Endothelial cell of umbilical vein (primary cell): ENCODE measurements around the gene ZBTB17. TPM values are rescaled to one million over a fixed set of nuclear protein-coding genes. Genes with fewer than 3 reads are reported as not detected.

Experiments
- BruUV-seq: library from RNA; stranded (reverse); fragments of 400-500 nt; replicated peaks from 2 replicates; lab custom pipeline; 2021; lab: Mats Ljungman, UMichigan
- CTCF ChIA-PET: fragments of 300-600, 350-600 bp; sonication (Branson Sonifier 250); formaldehyde crosslinking; loops from one replicate; lab custom pipeline; 2021; ENCODE audit warnings: antibody characterized with exemption, inconsistent platforms; lab: Charles Lee
- POLR2A ChIA-PET: fragments of 300-600, 350-600 bp; sonication (Branson Sonifier 250); formaldehyde crosslinking; loops from one replicate; lab custom pipeline; 2021; ENCODE audit warnings: antibody characterized with exemption, inconsistent platforms; lab: Charles Lee
- DNase-seq: peaks from one replicate; pipeline ENCODE4 v3.0.0-alpha.2; 2011; ENCODE audit warnings: low read depth, low spot score
- FAIRE-seq: peaks from 2 replicates; lab custom pipeline; 2011; peaks lifted over from hg19 to GRCh38; lab: Jason Lieb, UNC
- H2AFZ ChIP-seq: 2 replicates; pipeline ENCODE4 v1.6.0; 2012; ENCODE audit warnings: low read depth, low read length, control low read depth, inconsistent platforms
- H3K27ac ChIP-seq: 2 replicates; pipeline ENCODE4 v1.5.1; 2011; ENCODE audit warnings: low read depth, mild to moderate bottlenecking, control low read depth, low read length, moderate library complexity; ENCODE audit not compliant: insufficient read depth
- H3K27me3 ChIP-seq, 2 experiments: 2 replicates each; pipeline versions ENCODE4 v1.6.0 to v1.6.1; 2011; ENCODE audit warnings: low read length in 2 of 2, mixed read lengths in 1 of 2; ENCODE audit not compliant: control insufficient read depth in 2 of 2, insufficient read depth in 2 of 2
- H3K36me3 ChIP-seq, 2 experiments: 2 replicates in 1 of 2; 3 replicates in 1 of 2; pipeline ENCODE4 v1.5.1; 2011; ENCODE audit warnings: low read length in 2 of 2, mild to moderate bottlenecking in 1 of 2, moderate library complexity in 1 of 2; ENCODE audit not compliant: control insufficient read depth in 2 of 2, insufficient read depth in 2 of 2; ENCODE audit errors: extremely low read depth in 1 of 2
- H3K4me1 ChIP-seq: 3 replicates; pipeline ENCODE4 v1.5.1; 2011; ENCODE audit warnings: mild to moderate bottlenecking, low read length; ENCODE audit not compliant: control insufficient read depth, insufficient read depth; ENCODE audit errors: extremely low read depth
- H3K4me2 ChIP-seq: 2 replicates; pipeline ENCODE4 v1.6.1; 2011; ENCODE audit warnings: low read length, control low read depth, mixed read lengths; ENCODE audit not compliant: insufficient read depth
- H3K4me3 ChIP-seq, 3 experiments: fragments of 200-600 bp in 1 of 3; sonication (generic), shearing (Covaris generic) in 1 of 3; replicated peaks in 1 of 3; 2 replicates each; pipeline ENCODE4 v1.5.1; 2011 to 2016; ENCODE audit warnings: control low read depth in 3 of 3, low read length in 3 of 3, mild to moderate bottlenecking in 2 of 3, inconsistent platforms in 1 of 3, low read depth in 1 of 3, moderate library complexity in 1 of 3; ENCODE audit not compliant: insufficient read depth in 1 of 3
- H3K79me2 ChIP-seq: 2 replicates; pipeline ENCODE4 v1.6.0; 2012; ENCODE audit warnings: low read length, inconsistent platforms; ENCODE audit not compliant: control insufficient read depth, insufficient read depth
- H3K9ac ChIP-seq: replicated peaks from 2 replicates; pipeline ENCODE3; 2011; ENCODE audit warnings: low read length, control low read depth; ENCODE audit not compliant: insufficient read depth; ENCODE audit errors: extremely low read depth
- H3K9me1 ChIP-seq: replicated peaks from 3 replicates; pipeline ENCODE4 v1.6.0; 2011; ENCODE audit warnings: mild to moderate bottlenecking, low read length; ENCODE audit not compliant: control insufficient read depth, insufficient read depth; ENCODE audit errors: extremely low read depth
- H3K9me3 ChIP-seq: replicated peaks from 2 replicates; pipeline ENCODE4 v1.5.1; 2012; ENCODE audit warnings: low read length, inconsistent platforms; ENCODE audit not compliant: control insufficient read depth, insufficient read depth
- H4K20me1 ChIP-seq: replicated peaks from 2 replicates; pipeline ENCODE3; 2011; ENCODE audit warnings: mild to moderate bottlenecking, low read length; ENCODE audit not compliant: control insufficient read depth, insufficient read depth; ENCODE audit errors: extremely low read depth
- CTCF ChIP-seq, 2 donors: IDR thresholded peaks; 1 replicate in 1 of 2; 2 replicates in 1 of 2; pipeline ENCODE4 v1.5.1; 2011; ENCODE audit warnings: low read length in 2 of 2, mild to moderate bottlenecking in 2 of 2, moderate library complexity in 2 of 2, control low read depth in 1 of 2, inconsistent platforms in 1 of 2, low read depth in 1 of 2; ENCODE audit not compliant: insufficient read depth in 1 of 2; ENCODE audit errors: extremely low read depth in 1 of 2
- EZH2 ChIP-seq: IDR thresholded peaks from 2 replicates; pipeline ENCODE4 v1.6.1; 2012; ENCODE audit warnings: borderline replicate concordance, low read depth, mild to moderate bottlenecking, moderate library complexity, low read length, inconsistent platforms; ENCODE audit not compliant: severe bottlenecking
- FOS ChIP-seq: IDR thresholded peaks from 2 replicates; pipeline ENCODE4 v1.6.1; 2011; ENCODE audit warnings: mild to moderate bottlenecking, low read length, moderate library complexity, borderline replicate concordance; ENCODE audit not compliant: insufficient read depth
- GATA2 ChIP-seq: IDR thresholded peaks from 2 replicates; pipeline ENCODE4 v1.7.0; 2011; ENCODE audit warnings: low read depth, mild to moderate bottlenecking, moderate library complexity, mixed read lengths, low read length; ENCODE audit not compliant: insufficient read length, insufficient read depth
- JUN ChIP-seq: IDR thresholded peaks from 2 replicates; pipeline ENCODE4 v1.6.1; 2011; ENCODE audit warnings: borderline replicate concordance, low read depth; ENCODE audit not compliant: insufficient read length, insufficient read depth
- MAX ChIP-seq: IDR thresholded peaks from 2 replicates; pipeline ENCODE4 v1.6.1; 2011; ENCODE audit not compliant: insufficient read depth, insufficient read length
- MYC ChIP-seq: IDR thresholded peaks from one replicate; pipeline ENCODE4 v1.6.1; 2011; ENCODE audit warnings: mild to moderate bottlenecking, low read depth, low read length
- POLR2A ChIP-seq: IDR thresholded peaks from 2 replicates; pipeline ENCODE4 v1.6.1; 2012; ENCODE audit warnings: low read depth, mild to moderate bottlenecking, control low read depth, low read length
- POLR2AphosphoS5 ChIP-seq: IDR thresholded peaks from 2 replicates; pipeline ENCODE4 v1.6.1; 2012; ENCODE audit warnings: low read depth, mild to moderate bottlenecking, control low read depth, low read length, moderate library complexity; ENCODE audit not compliant: insufficient read depth
- dilution Hi-C: fragments of 300-500 bp; cut with MboI; formaldehyde crosslinking; loops from one replicate; pipeline ENCODE4 v1.15.0; 2019; ENCODE audit warnings: low sequenced_read_pairs; ENCODE audit not compliant: extremely low pct_ligation_motif_present
- intact Hi-C: fragments of 100-400 bp; cut with micrococcal nuclease; formaldehyde crosslinking; loops from one replicate; pipeline ENCODE4 v1.10.0; 2022
- polyA plus RNA-seq, 4 experiments: library from polyadenylated mRNA; depleted of rRNA in 3 of 4; stranded (reverse) in 3 of 4; unstranded in 1 of 4; fragments of >200 nt; gene quantifications; 2 replicates each; pipeline versions ENCODE4 v1.2.1 to v1.2.3, GENCODE V29; 2011 to 2012; ENCODE audit warnings: missing spikeins in 1 of 4
- total RNA-seq: library from RNA; stranded (reverse); gene quantifications from 2 replicates; pipeline ENCODE4 v1.2.3, GENCODE V29; 2021

ZBTB17 gene
- total and polyA plus RNA-seq, 2 donors (not counting 3 experiments of a cell fraction or from before 2014, with no cell fraction given), result 43.9 to 72.7 TPM

- H3K27me3 ChIP-seq, result peaks cover 0 to 2% of the 10 kb centered on the region in 2 experiments
These were observed 21.2 kb upstream of the ZBTB17 start for GRCh38 chr1:15997076-15997585.

More at GRCh38 chr1:15997076-15997585, 21.2 kb upstream of the ZBTB17 start:
- Histone ChIP-seq H4K20me1 (no peaks in the 10 kb centered on the region), H3K9me3 (no peaks in the 10 kb centered on the region), H2AFZ (no peak overlapping the region), H3K27ac (no peak overlapping the region), H3K36me3 (no peaks in the 10 kb centered on the region), H3K79me2 (no peaks in the 10 kb centered on the region), H3K9ac (no peak overlapping the region), H3K9me1 (no peaks in the 10 kb centered on the region), H3K4me2 (no peak overlapping the region), H3K4me1 (no peaks in the 10 kb centered on the region), H3K4me3 (no peak overlapping the region)
- dilution Hi-C loops, result no loop called here
- FAIRE-seq, result no peak
- TF ChIP-seq FOS (no peak), EZH2 (no peak), MYC (no peak), JUN (no peak), MAX (no peak), GATA2 (no peak), POLR2A (no peak), POLR2AphosphoS5 (no peak), CTCF (IDR thresholded peaks at IDR 0.05; ENCODE audit: extremely low read depth in 1 of 2, insufficient read depth in 1 of 2, low read depth in 1 of 2, low read length in 2 of 2) (no peak)
- ChIA-PET CTCF (interaction anchor here (0.9 to 2.6 kb wide), 6 partner anchors 11 to 205 kb away, joined by 3 to 18 read pairs (median 6); partner anchors contain the start of gene ZBTB17), POLR2A (no interaction called here)
- no TSS peak for BruUV-seq
- intact Hi-C loops, result no loop called here
- no peak for DNase-seq
